Measurements from ENCODE around the gene AFF4.

Gene AFF4

DNA sequence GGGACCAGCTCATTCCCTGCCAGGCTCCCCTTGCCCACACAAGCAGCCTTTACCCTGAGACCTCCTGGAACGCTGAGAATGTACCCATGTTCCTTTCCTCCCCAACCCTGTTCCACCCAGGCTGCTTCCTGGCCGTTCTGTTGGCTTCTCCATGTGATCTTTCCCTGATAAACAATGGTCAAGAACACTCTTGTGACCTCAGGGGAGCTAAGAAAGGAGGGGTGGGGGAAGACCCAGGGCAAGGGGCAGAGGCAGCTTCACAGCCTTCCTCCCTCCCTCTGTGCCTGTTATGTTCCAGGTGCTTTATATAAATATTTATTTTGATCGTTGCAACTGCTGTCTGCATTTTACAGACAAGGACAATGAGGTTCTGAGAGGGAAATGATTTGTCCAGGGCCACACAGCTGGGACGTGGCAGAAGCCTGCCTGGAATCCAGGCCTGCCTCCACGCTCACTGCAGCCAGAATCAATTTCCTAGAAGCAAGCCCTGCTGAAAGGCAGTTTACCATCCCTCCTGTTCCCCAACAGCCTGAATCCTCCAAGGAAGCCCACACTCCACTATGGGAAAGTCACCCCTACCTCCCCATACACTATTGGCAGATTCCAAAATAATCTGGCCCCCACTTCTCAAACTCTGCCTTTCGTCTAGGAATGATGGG is 136.9 kb downstream of the AFF4 start:
- DNase-seq = no peak

DNA sequence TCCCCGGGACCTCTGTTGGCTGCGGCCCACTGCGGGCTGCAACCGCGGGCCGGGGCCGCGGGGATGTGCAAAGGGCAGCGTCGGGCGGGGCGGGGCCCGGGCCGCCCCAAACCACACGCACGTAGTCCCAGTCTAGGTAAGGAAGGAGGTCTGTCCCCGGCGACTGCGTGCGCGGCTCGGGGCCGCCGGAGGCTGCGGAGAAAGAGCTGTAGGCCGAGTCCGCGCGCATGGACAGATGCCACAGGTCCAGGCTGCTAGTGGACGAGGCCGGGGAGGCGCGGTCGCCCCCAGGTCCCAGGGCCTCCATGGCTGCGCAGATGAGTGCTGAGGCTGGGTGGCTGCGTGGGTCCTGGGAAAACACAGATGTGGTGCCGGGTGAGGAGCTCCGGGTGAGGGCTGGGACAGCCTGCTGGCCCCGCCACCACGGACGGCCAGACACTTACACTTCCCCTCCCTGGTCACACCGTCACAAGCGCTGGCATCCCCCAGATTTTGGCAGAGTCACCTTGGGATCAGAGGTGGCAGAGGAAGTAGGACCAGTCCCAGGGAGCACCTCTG is 137.5 kb downstream of the AFF4 start:
- no peak for DNase-seq
